GM23248 (cell line): ENCODE data around the gene TPI1.

Experiments
- EZH2 ChIP-seq: fragments of 200-600 bp; sonication (generic); IDR thresholded peaks from 2 replicates; pipeline ENCODE4 v1.6.1; 2018; ENCODE audit warnings: antibody characterized with exemption, mild to moderate bottlenecking; ENCODE audit not compliant: insufficient read depth, poor library complexity, severe bottlenecking
- EZH2phosphoT487 ChIP-seq: fragments of 200-600 bp; sonication (generic); IDR thresholded peaks from 2 replicates; pipeline ENCODE4 v1.6.1; 2018; ENCODE audit warnings: antibody characterized with exemption, moderate library complexity, mild to moderate bottlenecking, low read depth; ENCODE audit not compliant: insufficient read depth

GRCh38 chr12:6914246-6914946, 47.1 kb downstream of the TPI1 start, which contains the start of gene ENO2:
- TF ChIP-seq EZH2 (no peak), EZH2phosphoT487 (no peak)
